GM18502 (cell line): ENCODE measurements around the gene TUBA8.

Experiments
- ATAC-seq: cut with Tn5 transposase; IDR thresholded peaks from one replicate; pipeline ENCODE4 v1.9.1; 2021; ENCODE audit warnings: mild to moderate bottlenecking; ENCODE audit not compliant: unreplicated experiment, poor library complexity

The TUBA8 gene

GRCh38 chr22:18075720-18076497 lies 34.7 kb upstream of the TUBA8 start:
- no peak for ATAC-seq

- ATAC-seq, result peak; percentile 12
These were observed 33.4 kb upstream of the TUBA8 start for GRCh38 chr22:18077087-18077638.

GRCh38 chr22:18077639-18078328 lies 32.8 kb upstream of the TUBA8 start, which contains the start of gene PEX26:
TSS of gene PEX26 (plus strand) at chr22:18077990. CDS start at chr22:18078377, 387 bp downstream.
- ATAC-seq, result peak; percentile 94

- peak; percentile 21 for ATAC-seq
These were observed 32.1 kb upstream of the TUBA8 start for GRCh38 chr22:18078329-18079041.

- no peak for ATAC-seq
These were observed 30.8 kb upstream of the TUBA8 start for GRCh38 chr22:18079706-18080233.

- no peak for ATAC-seq
These were observed 29.2 kb upstream of the TUBA8 start for GRCh38 chr22:18081416-18081815.

- no peak for ATAC-seq
These were observed 28.1 kb upstream of the TUBA8 start for GRCh38 chr22:18082467-18082866.

GRCh38 chr22:18083406-18083805 lies 27.2 kb upstream of the TUBA8 start:
- ATAC-seq, result no peak

GRCh38 chr22:18085188-18085587 lies 25.4 kb upstream of the TUBA8 start:
- ATAC-seq, result no peak

- ATAC-seq, result no peak
These were observed 23.2 kb upstream of the TUBA8 start for GRCh38 chr22:18087350-18087855.

GRCh38 chr22:18088825-18089568 lies 21.6 kb upstream of the TUBA8 start:
- ATAC-seq, result no peak

GRCh38 chr22:18090286-18090685 lies 20.3 kb upstream of the TUBA8 start:
- no peak for ATAC-seq

- no peak for ATAC-seq
These were observed 19.1 kb upstream of the TUBA8 start for GRCh38 chr22:18091478-18091877.

GRCh38 chr22:18091916-18092526 lies 18.6 kb upstream of the TUBA8 start:
- ATAC-seq, result no peak

- no peak for ATAC-seq
These were observed 16.9 kb upstream of the TUBA8 start for GRCh38 chr22:18093661-18094060.

GRCh38 chr22:18095101-18095805 lies 15.4 kb upstream of the TUBA8 start:
- no peak for ATAC-seq

GRCh38 chr22:18096823-18097222 lies 13.8 kb upstream of the TUBA8 start:
- ATAC-seq, result no peak

- no peak for ATAC-seq
These were observed 9.8 kb upstream of the TUBA8 start for GRCh38 chr22:18100781-18101180.

GRCh38 chr22:18101536-18101935 lies 9.1 kb upstream of the TUBA8 start:
- ATAC-seq, result no peak
